GM18519 (cell line): ENCODE results near the gene TBC1D16.

Experiments
- ATAC-seq: cut with Tn5 transposase; IDR thresholded peaks from one replicate; pipeline ENCODE4 v1.9.1; 2021; ENCODE audit warnings: mild to moderate bottlenecking, moderate library complexity; ENCODE audit not compliant: unreplicated experiment, low FRiP score

TBC1D16 gene

GRCh38 chr17:80026359-80027042, 9.2 kb downstream of the TBC1D16 start:
- no peak for ATAC-seq

DNA sequence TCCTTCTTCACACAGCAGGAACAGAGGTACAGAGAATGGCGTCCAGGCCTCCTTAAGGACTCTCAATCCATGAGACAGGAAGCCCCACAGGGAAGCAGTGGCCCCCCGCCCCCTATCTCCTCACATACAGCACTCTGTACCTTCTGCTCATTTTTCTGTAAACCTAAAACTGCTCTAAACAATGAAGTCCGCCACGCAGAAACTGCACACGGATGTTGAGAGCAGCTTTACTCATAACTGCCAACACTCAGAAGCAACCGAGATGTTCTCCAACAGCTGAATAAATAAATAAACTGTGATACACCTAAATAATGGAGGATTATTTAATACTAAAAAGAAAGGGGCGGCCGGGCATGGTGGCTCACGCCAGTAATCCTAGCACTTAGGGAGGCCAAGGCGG, 9.9 kb downstream of the TBC1D16 start:
- ATAC-seq = no peak

GRCh38 chr17:80025140-80025539, 10.5 kb downstream of the TBC1D16 start:
- ATAC-seq = no peak

GRCh38 chr17:80024206-80024972, 11.3 kb downstream of the TBC1D16 start:
- no peak for ATAC-seq

DNA sequence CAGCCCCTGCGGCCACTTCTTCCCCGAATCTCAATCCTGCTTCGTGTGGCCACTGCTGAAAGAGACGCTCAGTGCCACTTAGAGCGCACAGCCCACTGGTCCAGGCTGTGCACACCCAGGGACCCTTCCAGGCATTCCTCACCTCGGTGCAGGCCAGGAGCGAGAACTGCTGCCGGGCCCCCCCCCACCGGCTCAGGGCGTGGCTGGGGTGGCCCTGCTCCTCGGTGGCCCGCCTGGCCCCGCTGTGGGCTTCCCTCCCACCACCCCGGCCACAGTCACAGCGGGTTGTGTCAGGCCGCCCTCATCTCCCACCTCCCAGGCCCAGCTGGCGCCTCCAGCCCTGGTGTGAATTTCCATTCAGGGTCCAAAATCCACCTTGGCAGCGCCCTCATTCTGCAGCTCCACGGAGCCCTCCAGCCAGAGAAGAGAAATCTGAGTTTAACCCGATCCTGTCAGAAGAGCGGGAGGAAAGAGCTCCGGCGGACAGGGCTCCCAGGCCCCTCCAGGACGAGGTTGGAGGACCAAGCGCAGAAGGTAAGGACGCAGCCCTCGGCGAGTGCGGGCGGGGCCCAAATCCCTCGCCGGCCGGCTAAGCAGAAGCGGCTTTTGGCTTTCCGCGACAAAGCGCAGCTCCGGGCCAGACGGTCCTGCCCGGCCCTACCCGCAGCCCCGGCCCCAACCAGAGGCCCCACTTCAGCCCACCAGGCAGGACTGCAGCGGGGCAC, 12.0 kb downstream of the TBC1D16 start:
- no peak for ATAC-seq

- ATAC-seq = no peak
Measured at GRCh38 chr17:80021600-80021999, 14.1 kb downstream of the TBC1D16 start.

- ATAC-seq = no peak
Measured at GRCh38 chr17:80018917-80019651, 16.6 kb downstream of the TBC1D16 start.

DNA sequence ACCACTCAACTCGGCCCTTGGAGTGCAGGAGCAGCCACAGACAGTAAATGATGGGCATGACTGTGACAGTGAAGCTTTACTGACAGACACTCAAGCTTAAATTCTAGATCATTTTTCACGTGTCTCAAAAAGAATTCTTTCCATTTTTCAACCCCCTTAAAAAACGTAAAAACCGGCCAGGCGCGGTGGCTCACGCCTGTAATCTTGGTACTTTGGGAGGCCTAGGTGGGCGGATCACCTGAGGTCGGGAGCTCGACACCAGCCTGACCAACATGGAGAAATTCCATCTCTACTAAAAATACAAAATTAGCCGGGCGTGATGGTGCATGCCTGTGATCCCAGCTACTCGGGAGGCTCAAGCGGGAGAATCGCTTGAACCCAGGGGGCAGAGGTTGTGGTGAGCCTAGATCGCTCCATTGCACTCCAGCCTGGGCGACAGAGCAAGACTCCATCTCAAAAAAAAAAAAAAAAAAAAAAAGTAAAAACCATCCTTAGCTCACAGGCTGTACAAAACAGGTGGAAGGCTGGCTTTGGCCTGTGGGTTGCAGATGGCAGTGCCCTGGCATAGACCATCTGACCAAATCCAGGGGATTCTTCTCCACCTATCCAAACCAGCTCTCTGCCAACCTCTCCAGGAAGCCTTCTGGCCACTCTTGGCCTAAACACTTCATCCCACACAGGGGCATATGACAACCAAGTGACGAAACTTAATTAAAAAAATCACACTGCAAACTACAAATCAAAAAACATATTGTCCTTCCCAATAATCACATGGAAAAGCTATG, 18.3 kb downstream of the TBC1D16 start:
- no peak for ATAC-seq

GRCh38 chr17:80012765-80013741, 22.6 kb downstream of the TBC1D16 start:
- no peak for ATAC-seq

DNA sequence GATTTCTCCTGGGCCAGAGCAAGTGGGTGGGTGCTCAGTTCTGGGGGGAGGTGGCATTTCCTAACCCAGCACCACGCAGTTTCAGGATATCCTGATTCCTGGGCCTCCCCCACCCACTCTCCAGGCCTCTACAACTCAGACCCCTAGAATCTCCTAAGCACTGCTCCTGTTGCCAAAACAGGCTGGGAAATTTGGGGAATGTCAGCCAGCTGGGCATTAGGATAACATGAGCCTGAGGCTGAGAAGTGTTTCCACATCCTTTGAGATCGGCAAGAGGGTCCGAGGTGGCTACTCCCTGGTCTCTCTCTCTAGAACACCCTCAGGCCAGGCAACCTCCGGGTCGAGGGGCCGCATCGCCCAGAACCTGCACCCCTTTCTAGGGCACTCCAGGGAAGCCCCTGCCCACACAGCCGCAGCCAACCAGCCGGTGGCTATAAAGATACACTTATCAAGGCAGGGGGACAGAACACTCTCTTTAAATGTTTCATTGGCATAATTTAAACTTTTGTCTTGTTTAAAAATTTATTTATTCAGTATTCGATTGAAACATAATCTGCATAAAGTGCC, 23.6 kb downstream of the TBC1D16 start:
- ATAC-seq = no peak

- ATAC-seq = no peak
Measured at GRCh38 chr17:80010283-80010858, 25.3 kb downstream of the TBC1D16 start.

GRCh38 chr17:80009391-80010282, 26.0 kb downstream of the TBC1D16 start:
- ATAC-seq = no peak

- no peak for ATAC-seq
Measured at GRCh38 chr17:80008848-80009247, 26.8 kb downstream of the TBC1D16 start.

- no peak for ATAC-seq
Measured at GRCh38 chr17:80008383-80008840, 27.3 kb downstream of the TBC1D16 start.

DNA sequence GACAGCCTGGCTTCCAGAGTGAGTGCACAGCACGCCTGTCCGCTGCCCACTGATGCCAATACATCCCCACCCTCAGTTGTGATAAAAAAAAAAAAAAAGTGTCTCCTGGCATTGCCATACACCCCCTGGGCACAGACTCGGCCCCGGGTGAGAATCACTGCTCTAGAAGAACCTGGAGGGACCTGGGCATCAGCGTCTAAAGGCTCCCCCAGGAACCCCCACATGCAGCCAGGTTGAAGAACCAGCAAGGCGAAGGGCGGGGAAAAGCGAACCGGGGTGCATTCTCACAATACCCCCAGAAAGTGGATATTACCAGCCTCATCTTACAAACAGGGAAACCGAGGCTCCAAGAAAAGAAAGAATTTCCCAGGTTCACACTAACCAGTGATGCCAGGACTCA, 27.7 kb downstream of the TBC1D16 start:
- no peak for ATAC-seq

DNA sequence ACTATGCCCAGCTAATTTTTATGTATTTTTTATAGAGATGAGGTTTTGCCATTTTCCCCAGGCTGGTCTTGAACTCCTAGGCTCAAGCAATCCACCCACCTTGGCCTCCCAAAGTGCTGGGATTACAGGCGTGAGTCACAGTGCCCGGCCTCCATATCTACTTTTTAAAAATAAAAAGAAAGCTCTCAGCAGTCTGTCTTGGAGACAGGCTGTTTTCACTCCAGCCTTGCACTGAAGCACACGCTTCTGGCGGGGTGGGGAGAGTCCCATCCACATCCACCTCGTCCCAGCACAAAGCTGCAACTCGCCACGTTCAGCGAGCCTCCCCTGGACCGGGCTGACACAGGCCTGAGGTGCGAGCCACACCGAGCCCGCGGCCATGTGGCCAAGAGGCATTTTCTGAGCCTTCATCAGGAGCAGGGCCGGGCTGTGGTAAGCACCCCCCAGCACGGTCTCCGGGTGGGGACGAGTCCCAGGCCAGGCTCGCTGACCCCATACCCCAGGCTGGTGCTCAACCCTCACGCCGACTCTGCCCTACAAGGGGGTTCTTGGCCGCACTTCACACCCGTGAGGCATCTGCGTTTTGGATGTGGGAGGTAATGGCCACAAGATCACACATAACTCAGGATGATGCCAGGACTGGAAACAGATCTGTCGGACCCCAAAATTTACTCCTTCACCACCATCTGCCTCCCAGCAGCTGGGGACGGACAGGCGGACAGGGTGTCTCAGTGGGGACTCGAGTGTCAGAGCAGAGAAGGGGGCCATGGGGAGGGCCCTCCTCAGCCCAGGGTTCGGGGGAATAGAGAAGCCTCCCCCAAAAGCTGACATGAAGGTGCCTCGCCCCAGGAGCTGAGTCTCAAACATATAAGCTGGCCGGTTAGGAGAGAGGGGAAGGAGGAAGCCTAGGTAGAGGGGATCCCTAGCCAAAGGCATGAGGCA, 28.6 kb downstream of the TBC1D16 start:
- ATAC-seq = no peak
